D721Med (cell line): ENCODE data around the gene FAM187B.

Source experiments
- DNase-seq: peaks from one replicate; pipeline ENCODE4 v3.0.0; 2011; ENCODE audit warnings: low spot score; ENCODE audit not compliant: insufficient read length
- FAIRE-seq: peaks from 2 replicates; lab custom pipeline; 2011; peaks lifted over from hg19 to GRCh38; lab: Jason Lieb, UNC
- CTCF ChIP-seq: IDR thresholded peaks from 2 replicates; pipeline ENCODE4 v1.5.1; 2012; ENCODE audit warnings: mild to moderate bottlenecking, control low read depth; ENCODE audit not compliant: insufficient read depth; ENCODE audit errors: missing control alignments

Gene FAM187B

GRCh38 chr19:35220315-35220921 lies 8.1 kb downstream of the FAM187B start:
- no peak for TF ChIP-seq CTCF
- FAIRE-seq (no peak), DNase-seq (no peak)

- no peak for FAIRE-seq
- DNase-seq, result no peak
- TF ChIP-seq CTCF, result no peak
These were observed 9.5 kb downstream of the FAM187B start for GRCh38 chr19:35219008-35219407.

GRCh38 chr19:35217649-35217990 lies 10.9 kb downstream of the FAM187B start:
- DNase-seq (no peak), FAIRE-seq (no peak)
- no peak for TF ChIP-seq CTCF

GRCh38 chr19:35216833-35217648 lies 11.5 kb downstream of the FAM187B start:
- no peak for DNase-seq
- TF ChIP-seq CTCF, result no peak
- FAIRE-seq, result no peak

- FAIRE-seq (no peak), DNase-seq (no peak)
- TF ChIP-seq CTCF, result no peak
These were observed 12.3 kb downstream of the FAM187B start for GRCh38 chr19:35216016-35216832.

GRCh38 chr19:35214766-35215422 lies 13.6 kb downstream of the FAM187B start:
- no peak for TF ChIP-seq CTCF
- FAIRE-seq (no peak), DNase-seq (no peak)
